GM21367 (cell line): ENCODE measurements around the gene GALE.
"Not testable (repeated sequence)": the region's sequence is repeated elsewhere in the genome, so short reads cannot be mapped to it uniquely, and the experiment has no call there.

Source experiments
- ATAC-seq: cut with Tn5 transposase; IDR thresholded peaks from one replicate; pipeline ENCODE4 v1.9.1; 2021; ENCODE audit not compliant: unreplicated experiment

Gene GALE

GRCh38 chr1:23800400-23801337 lies at the start of gene GALE:
TSS of gene GALE (minus strand) at chr1:23800754. CDS start at chr1:23799007, 1,747 bp downstream.
- peak; percentile 58 for ATAC-seq

GRCh38 chr1:23848673-23849616 lies 48.4 kb upstream of the GALE start:
- no peak for ATAC-seq

DNA sequence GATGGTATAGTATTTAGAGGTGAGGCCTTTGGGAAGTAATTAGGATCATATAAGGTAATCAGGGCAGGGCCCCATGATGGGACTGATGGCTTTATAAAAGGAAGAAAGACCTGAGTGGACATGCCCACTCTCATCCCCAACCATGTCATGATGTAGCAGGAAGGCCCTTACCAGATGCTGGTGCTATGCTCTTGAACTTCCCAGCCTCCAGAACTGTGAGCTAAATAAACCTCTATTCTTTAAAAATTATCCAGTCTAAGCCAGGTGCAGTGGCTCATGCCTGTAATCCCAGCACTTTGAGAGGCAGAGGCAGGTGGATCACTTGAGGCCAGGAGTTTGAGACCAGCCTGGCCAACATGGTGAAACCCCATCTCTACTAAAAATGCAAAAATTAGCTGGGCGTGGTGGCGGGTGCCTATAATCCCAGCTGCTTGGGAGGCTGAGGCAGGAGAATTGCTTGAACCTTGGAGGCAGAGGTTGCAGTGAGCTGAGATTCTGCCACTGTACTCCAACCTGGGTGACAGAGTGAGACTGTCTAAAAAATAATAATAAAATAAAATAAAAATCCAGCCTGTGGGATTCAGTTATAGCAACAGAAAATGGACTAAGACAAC lies 47.0 kb upstream of the GALE start:
- not testable (repeated sequence) for ATAC-seq

DNA sequence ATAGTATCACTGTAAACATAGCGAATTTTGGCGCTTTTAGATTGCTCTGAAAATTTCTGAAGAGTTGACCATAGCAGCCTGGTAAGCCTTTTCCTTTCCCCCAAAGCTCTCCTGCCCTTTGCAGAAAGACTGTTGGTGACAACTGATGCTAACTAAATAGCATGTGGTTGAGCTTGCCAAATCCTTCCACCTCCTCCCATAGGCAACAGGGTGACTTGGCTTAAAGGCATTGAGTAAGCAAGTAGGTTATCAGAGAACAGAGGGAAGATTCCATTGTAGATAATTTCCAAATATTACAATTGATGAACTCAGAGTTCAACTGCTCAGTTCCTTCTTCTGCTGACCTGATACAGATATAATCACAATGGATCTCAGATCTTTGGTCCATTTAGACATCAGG lies 44.6 kb upstream of the GALE start:
- ATAC-seq = no peak

DNA sequence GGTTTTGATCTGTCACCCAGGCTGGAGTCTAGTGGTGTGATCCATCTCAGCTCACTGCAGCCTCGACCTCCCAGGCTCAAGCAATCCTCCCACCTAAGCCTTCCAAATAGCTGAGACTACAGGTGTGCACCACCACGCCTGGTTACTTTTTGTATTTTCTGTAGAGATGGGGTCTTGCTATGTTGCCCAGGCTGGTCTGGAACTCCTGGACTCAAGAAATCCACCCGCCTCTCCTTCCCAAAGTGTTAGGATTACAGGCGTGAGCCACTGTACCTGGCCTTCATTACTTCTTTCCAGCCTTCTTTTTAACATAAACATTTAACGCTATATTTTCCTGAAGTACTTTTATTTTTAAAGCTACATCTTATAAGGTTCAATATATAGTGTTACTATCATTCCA lies 43.1 kb upstream of the GALE start:
- ATAC-seq = no peak

DNA sequence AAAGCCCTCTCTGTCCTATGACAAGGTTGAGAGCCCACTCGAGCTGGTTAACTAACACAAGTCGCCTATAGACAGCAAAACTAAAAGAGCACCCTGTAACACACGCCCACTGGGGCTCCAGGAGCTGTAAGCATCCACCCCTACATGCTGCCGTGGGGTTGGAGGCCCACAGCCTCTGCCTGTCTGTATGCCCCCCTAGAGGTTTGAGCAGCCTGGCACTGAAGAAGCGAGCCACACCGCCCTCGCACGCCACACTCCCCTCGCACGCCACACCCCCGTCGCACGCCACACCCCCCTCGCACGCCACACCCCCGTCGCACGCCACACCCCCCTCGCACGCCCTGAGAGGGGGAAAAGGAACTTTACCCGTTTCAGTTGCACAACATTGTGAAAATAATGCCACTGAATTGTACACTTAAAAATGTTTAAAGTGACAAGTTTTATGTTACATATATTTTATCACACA lies 37.9 kb upstream of the GALE start:
- no peak for ATAC-seq

GRCh38 chr1:23837908-23838307 lies 37.4 kb upstream of the GALE start:
- no peak for ATAC-seq

DNA sequence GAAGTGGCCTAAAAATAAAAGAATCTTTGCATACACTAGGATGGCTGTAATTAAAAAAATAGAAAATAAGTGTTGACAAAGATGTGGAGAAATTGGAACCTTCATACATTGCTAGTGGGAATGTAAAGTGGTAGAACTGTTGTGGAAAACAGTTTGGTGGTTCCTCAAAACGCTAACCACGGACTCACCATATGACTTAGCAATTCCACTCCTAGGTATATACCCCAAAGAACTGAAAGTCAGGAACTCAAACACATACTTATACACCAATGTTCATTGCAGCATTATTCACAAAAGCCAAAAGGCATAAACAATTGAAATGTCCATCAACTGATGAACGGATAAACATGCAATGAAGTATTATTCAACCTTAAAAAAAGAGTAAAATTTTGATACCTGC lies 35.5 kb upstream of the GALE start:
- ATAC-seq = no peak

GRCh38 chr1:23834156-23834555 lies 33.6 kb upstream of the GALE start:
- ATAC-seq = not testable (repeated sequence)

GRCh38 chr1:23827717-23828116 lies 27.2 kb upstream of the GALE start:
- ATAC-seq = no peak

DNA sequence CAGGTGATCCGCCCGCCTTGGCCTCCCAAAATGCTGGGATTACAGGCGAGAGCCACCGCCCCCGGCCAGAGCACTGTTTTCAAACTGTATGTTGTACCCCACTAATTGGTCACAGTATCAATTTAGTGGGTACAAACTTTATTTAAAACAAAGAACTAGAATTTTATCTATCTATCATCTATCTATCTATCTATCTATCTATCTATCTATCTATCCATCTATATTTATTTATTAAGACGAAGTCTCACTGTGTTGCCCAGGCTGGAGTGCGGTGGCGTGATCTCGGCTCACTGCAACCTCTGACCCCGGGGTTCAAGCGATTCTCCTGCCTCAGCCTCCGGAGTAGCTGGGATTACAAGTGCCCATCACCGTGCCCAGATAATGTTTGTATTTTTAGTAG lies 26.0 kb upstream of the GALE start:
- not testable (repeated sequence) for ATAC-seq

GRCh38 chr1:23825762-23826522 lies 25.4 kb upstream of the GALE start:
- ATAC-seq = no peak

DNA sequence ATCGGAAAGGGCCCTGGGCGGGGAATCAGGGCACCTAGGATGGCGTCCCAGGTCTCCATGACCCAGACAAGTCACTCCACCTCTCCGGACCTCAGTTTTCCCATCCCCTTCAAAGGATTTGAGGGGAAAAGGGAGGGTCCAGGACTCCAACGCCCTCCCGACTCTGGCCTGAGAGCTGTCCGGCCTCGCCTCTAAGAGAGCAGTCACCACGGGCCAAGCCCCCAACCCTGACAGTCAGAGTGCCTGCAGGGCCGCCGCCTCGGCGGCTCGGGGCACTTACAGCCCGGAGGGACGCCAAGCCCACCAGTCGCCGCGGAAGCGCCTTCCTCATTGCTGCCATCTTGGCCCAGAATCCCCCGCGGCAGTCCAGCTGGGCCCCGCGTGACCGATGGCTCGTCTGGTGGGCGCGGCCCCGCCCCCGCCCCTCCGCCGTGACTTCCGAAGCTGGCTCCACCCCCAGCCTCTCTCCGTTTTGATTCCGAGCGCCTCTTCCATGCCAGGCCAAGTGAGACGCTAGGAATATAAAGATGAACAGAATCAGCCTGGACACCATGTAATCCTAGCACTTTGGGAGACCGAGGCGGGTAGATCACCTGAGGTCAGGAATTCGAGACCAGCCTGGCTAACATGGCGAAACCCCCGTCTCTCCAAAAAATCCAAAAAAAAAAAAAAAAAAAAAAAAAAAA lies 24.7 kb upstream of the GALE start, which contains the start of gene HMGCL:
HMGCL (minus strand) TSS at position 354 of the 686 bp plus-strand sequence; CDS start at position 340, 14 bp downstream.
- peak; percentile 73 for ATAC-seq

DNA sequence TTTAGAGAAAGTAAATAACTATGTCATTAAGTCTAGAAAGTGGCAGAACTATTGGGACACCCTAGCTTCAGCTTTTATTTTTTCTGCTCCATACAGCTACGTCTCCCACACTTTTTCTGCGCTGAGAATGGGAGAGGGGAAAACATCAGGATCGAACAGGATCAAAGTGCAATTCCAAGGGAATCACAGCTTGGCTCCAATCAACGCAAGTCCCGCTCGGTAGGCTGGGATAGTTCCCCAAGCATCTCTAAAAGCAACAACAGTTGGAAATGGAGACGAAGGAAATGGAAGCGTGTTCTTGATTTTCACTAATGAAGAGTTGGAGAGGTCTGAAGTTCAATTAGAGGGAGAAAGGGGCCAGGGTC lies 24.1 kb upstream of the GALE start:
- ATAC-seq = no peak

DNA sequence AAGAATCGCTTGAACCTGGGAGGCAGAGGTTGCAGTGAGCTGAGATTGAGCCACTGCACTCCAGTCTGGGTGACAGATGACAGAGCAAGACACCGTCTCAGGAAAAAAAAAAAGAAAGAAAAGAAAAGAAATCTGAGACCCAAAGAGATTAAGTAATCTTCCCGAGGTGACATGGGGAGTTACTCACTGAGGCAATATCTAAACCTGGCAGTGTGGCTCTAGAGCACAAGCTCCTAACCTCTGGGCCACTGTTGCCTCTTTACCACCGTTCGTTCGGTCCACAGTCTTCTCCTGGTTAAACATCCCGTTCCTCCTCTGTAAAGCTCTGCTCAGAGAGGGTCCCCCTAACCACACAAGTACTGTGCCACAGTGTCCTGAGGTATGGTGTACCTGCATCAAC lies 23.2 kb upstream of the GALE start:
- no peak for ATAC-seq

DNA sequence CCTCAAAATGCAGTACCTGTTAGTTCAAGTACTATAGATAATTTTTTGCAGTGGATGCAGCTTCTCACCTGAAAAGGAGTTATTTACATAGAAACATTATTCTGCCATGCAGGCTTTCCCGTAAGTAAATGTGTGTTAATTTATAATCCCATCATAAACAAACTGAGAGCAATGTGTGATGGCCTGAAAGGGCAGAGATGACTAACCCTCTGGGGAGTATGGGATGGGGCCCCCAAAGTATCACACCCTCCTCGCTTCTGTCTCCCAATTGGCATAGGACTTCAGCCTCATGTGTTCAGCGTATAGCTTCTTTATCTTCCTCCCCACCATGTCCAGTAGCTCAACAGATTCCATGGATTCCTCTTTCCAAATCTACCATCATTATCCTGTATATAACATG lies 17.1 kb upstream of the GALE start:
- no peak for ATAC-seq

- ATAC-seq = no peak
Measured at GRCh38 chr1:23816906-23817305, 16.4 kb upstream of the GALE start.

DNA sequence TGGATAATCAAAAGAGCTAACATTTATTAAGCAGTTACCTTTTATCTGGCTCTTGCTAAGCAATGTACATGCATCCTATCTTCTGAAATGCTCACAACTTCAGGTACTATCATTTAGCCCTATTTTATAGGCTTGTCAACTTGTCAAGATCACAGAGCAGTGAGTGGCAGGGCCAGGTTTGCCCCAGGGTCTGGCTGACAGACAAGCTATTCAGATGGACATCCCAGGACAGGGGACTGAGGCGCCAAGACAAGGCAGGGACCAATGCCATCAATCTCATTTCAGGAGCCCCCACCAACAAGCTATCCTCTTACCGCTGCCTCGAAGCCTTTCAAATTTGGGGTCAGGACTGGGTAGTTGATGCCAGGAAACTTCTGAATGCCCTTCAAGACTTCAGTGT lies 15.8 kb upstream of the GALE start:
- no peak for ATAC-seq

DNA sequence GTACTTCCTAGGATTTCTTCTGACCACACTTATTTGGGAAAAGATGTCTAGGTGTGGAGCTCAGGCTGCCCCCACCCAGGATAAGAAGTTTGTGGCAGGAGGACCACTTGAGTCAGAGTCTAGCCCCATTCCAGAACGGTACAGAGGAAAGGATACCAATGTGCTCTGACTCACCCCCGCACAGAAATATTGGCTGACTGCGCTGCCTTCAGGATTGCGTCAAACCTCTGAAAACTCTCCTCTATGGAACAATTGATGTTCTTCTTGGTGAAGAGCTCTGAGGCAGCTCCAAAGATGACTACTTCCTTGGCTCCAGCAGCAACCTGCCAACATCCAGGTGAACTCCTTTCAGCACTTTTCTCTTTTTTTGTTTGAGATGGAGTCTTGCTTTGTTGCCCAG lies 13.5 kb upstream of the GALE start:
- ATAC-seq = no peak
